ENCODE data around the gene FRMPD4. TPM values are rescaled to one million over a fixed set of nuclear protein-coding genes. Genes with fewer than 3 reads are reported as not detected.
A peak's percentile ranks its signal among the peaks of the same experiment; 100 is the strongest.
"Not testable (repeated sequence)": the region's sequence is repeated elsewhere in the genome, so short reads cannot be mapped to it uniquely, and the experiment has no call there.

FRMPD4 gene
- polyA plus RNA-seq, 6 donors from 2014 or later: not detected

DNA sequence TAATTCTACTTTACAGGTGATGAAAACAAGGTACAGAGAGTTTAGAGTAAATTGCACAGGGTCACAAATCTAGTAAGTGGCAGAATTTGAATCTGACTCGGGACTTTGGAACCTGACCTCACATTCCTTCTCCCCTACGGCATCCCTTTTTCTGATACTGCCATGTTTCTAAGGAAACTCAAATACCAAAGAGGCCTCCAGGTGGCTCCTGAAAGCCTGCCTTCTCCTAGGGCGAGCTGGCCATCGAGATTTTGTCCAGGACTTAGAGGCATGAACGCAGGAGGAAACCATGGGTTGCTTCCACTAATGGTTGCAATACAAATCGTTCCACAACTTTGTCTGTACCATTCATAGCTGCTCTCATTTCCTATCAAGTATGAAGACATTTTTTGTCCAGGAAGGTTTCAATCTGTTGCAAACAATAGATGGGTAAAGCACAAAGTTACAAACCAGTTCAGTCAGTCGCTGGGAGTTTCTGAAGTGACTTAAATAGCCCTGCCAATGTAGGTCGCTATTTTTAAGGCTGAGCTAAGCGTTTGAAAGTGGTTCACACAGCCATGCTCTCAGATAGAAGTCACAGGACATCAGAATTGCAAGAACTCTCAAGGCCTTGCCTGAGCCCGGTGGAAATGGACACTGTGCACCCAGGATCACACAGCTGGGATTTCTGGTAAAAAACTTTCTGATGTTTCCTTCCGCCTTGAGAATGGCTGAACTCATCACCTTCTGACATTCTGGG, 356.3 kb downstream of the FRMPD4 start:
- Mint-ChIP-seq H3K36me3 (no peaks in the 10 kb centered on the region), H3K4me1 (peaks cover 0 to 21% (median 7%) of the 10 kb centered on the region in 3 donors), H3K27ac (peak overlapping the region in 1 of 6 donors; percentile 49), H3K9me3 (peaks cover 0 to 8% (median 0%) of the 10 kb centered on the region in 7 donors), H3K27me3 (peaks cover 0 to 24% (median 0%) of the 10 kb centered on the region in 3 donors), H3K4me3 (no peak overlapping the region)
- ATAC-seq (ENCODE audit: low read depth in 2 of 2): no peak
- DNase-seq: no peak

DNA sequence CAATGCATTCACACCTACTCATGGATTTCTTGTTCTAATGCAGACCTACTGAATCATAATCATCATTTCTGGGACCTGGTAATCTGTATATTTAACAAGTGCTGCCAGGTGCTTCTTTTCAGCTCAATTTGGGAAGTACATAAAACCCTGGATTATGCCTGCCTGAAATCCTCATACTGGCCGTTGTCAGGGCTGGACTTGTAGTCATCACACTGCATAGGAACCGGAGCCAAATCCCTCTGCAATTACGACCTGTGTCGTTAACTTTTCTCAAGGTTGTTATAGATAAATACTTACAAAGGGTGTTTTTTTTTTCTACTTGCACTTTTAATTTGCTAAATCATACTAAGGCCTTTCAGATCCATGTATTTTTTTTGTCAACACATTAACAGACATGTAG, 358.1 kb downstream of the FRMPD4 start:
- DNase-seq (no peak), ATAC-seq (ENCODE audit: low read depth in 2 of 2) (no peak)
- Mint-ChIP-seq H3K9me3 (peaks cover 0 to 3% (median 0%) of the 10 kb centered on the region in 7 donors), H3K27me3 (peaks cover 0 to 8% (median 0%) of the 10 kb centered on the region in 3 donors), H3K27ac (no peak overlapping the region), H3K4me3 (no peak overlapping the region), H3K36me3 (no peaks in the 10 kb centered on the region), H3K4me1 (peaks cover 0 to 21% (median 7%) of the 10 kb centered on the region in 3 donors)

DNA sequence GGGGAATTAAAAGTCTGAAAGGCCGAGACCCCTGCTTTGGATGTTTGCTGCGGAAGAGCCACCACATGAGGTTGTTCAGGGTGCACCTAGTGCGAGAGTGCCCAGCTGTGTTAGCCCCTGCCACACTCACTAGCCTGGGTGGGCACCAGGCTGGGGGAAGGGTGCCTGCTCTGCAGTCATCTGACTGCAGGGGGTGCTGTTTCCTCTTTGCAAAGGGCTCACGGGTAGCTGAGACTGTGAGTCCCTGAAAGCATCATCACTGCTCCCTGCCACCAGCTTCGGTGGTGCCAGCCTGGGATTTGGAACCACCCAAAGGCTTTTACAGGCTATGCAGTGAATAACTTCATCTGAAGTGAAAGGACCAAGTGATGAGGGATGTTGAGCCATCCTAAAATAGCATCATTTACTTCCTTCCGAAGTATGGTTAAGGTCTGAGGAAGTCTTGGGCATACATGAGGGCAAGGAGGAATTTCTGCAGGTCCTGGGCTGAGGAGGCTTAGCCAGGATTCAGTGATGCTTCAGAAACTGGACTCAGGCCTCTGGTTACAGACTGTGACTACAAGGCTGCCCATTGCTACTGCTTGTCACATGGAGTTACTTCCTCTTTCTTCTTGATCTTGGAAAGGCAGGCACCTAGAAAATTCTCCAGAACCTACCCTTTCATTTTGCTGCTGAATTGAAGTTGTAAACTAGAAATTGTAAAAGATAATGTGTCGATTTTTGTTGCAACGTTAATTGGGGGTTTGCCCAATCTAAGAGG, 359.7 kb downstream of the FRMPD4 start:
- H3K27me3 Mint-ChIP-seq: peaks cover 0 to 4% (median 0%) of the 10 kb centered on the region in 3 donors
- DNase-seq: no peak
- peaks cover 0 to 3% (median 0%) of the 10 kb centered on the region in 7 donors for H3K9me3 Mint-ChIP-seq
- H3K36me3 Mint-ChIP-seq: no peaks in the 10 kb centered on the region
- H3K4me1 Mint-ChIP-seq: peaks cover 0 to 21% (median 13%) of the 10 kb centered on the region in 3 donors
- H3K27ac Mint-ChIP-seq: peak overlapping the region in 1 of 6 donors; percentile 53
- H3K4me3 Mint-ChIP-seq: peak overlapping the region in 5 of 8 donors; percentile 7 to 73 (median 25)
- peak in 1 of 2 donors; percentile 46 for ATAC-seq (ENCODE audit: low read depth in 2 of 2)

DNA sequence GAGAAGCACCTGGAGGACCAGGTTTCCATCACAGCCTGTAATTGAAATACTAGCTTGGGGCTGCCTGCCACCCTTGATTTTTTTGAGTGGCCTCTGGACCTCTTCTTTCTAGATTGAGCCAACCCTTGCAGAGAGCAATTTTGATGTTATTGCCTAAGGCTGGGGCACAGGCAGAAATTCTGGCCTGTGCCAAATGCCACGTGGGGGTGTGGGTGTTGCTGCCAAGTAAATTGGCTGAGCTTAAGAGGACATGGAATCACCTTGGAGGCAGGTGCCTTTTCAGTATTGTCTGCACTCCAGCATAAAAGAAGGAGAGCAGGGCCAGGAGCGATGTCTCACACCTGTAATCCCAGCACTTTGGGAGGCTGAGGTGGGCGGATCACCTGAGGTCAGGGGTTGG, 366.9 kb downstream of the FRMPD4 start:
- no peak for ATAC-seq (ENCODE audit: low read depth in 2 of 2)
- Mint-ChIP-seq H3K27ac (no peak overlapping the region), H3K36me3 (no peaks in the 10 kb centered on the region), H3K9me3 (peaks cover 0 to 17% (median 4%) of the 10 kb centered on the region in 7 donors), H3K4me3 (no peak overlapping the region), H3K4me1 (peaks cover 0 to 6% (median 0%) of the 10 kb centered on the region in 3 donors), H3K27me3 (no peaks in the 10 kb centered on the region)
- DNase-seq: no peak

- H3K9me3 Mint-ChIP-seq: peaks cover 10 to 75% (median 48%) of the 10 kb centered on the region in 7 donors
Measured at GRCh38 chrX:12515384-12515783, 377.1 kb downstream of the FRMPD4 start.

DNA sequence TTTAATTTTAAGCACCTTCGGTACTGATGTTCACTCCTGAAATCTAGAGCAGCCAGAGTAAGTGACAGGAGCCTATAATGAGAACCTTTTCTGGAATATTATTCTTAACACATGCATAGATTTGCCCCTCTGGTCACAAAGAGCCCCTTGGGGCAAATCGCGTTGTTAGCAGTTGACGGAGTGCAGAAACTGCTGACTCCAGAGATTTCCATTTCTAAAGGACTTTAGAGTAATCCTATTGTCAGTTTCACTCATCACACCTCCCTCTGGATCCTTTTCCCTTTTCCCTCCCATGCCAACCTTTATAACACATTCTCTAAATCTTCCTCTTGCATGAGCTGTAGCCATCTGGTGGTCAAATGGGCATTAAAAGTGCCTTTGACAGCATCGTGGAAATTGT, 388.0 kb downstream of the FRMPD4 start:
- Mint-ChIP-seq H3K27ac (peak overlapping the region in 2 of 6 donors; percentile 38 to 66), H3K36me3 (peaks cover 5 to 6% of the 10 kb centered on the region in 2 donors), H3K27me3 (peaks cover 8 to 20% (median 11%) of the 10 kb centered on the region in 3 donors), H3K4me1 (peaks cover 0 to 3% (median 0%) of the 10 kb centered on the region in 3 donors), H3K9me3 (peaks cover 2 to 11% (median 4%) of the 10 kb centered on the region in 7 donors), H3K4me3 (no peak overlapping the region)
- no peak for ATAC-seq (ENCODE audit: low read depth in 2 of 2)
- DNase-seq: no peak

More at GRCh38 chrX:12515384-12515783, 377.1 kb downstream of the FRMPD4 start:
- Mint-ChIP-seq H3K27ac (peak overlapping the region; percentile 76 to 95 (median 86)), H3K4me1 (peaks cover 23 to 36% (median 36%) of the 10 kb centered on the region in 3 donors), H3K36me3 (peaks cover 16 to 37% of the 10 kb centered on the region in 2 donors), H3K4me3 (peak overlapping the region; percentile 47 to 79 (median 68))
- peak; percentile 23 for DNase-seq
- not testable (repeated sequence) for H3K27me3 Mint-ChIP-seq
- ATAC-seq (ENCODE audit: low read depth in 2 of 2): peak; percentile 73 to 79

- not testable (repeated sequence) for H3K27me3 Mint-ChIP-seq; H3K27ac Mint-ChIP-seq; DNase-seq; ATAC-seq (ENCODE audit: low read depth in 2 of 2); H3K4me1 Mint-ChIP-seq; H3K36me3 Mint-ChIP-seq; H3K4me3 Mint-ChIP-seq
- H3K9me3 Mint-ChIP-seq: peaks cover 0 to 18% (median 3%) of the 10 kb centered on the region in 7 donors
Measured at GRCh38 chrX:12538096-12538495, 399.8 kb downstream of the FRMPD4 start.

- DNase-seq; ATAC-seq (ENCODE audit: low read depth in 2 of 2); H3K4me1 Mint-ChIP-seq; H3K27ac Mint-ChIP-seq; H3K27me3 Mint-ChIP-seq; H3K4me3 Mint-ChIP-seq; H3K36me3 Mint-ChIP-seq: not testable (repeated sequence)
- H3K9me3 Mint-ChIP-seq: peaks cover 0 to 18% (median 2%) of the 10 kb centered on the region in 7 donors
Measured at GRCh38 chrX:12542251-12542650, 404.0 kb downstream of the FRMPD4 start.

- peaks cover 0 to 7% (median 0%) of the 10 kb centered on the region in 3 donors for H3K27me3 Mint-ChIP-seq
- no peak for ATAC-seq (ENCODE audit: low read depth in 2 of 2)
Measured at GRCh38 chrX:12548341-12548740, 410.1 kb downstream of the FRMPD4 start.

GRCh38 chrX:12548746-12549145, 410.5 kb downstream of the FRMPD4 start:
- Mint-ChIP-seq H3K4me3 (no peak overlapping the region), H3K36me3 (no peaks in the 10 kb centered on the region), H3K27ac (no peak overlapping the region), H3K27me3 (peaks cover 0 to 10% (median 0%) of the 10 kb centered on the region in 3 donors), H3K4me1 (no peaks in the 10 kb centered on the region), H3K9me3 (peaks cover 0 to 6% (median 0%) of the 10 kb centered on the region in 7 donors)
- DNase-seq (no peak), ATAC-seq (ENCODE audit: low read depth in 2 of 2) (no peak)

More at GRCh38 chrX:12548341-12548740, 410.1 kb downstream of the FRMPD4 start:
- no peaks in the 10 kb centered on the region for H3K36me3 Mint-ChIP-seq
- no peaks in the 10 kb centered on the region for H3K4me1 Mint-ChIP-seq
- DNase-seq: no peak
- H3K4me3 Mint-ChIP-seq: no peak overlapping the region
- peaks cover 0 to 6% (median 0%) of the 10 kb centered on the region in 7 donors for H3K9me3 Mint-ChIP-seq
- H3K27ac Mint-ChIP-seq: no peak overlapping the region

DNA sequence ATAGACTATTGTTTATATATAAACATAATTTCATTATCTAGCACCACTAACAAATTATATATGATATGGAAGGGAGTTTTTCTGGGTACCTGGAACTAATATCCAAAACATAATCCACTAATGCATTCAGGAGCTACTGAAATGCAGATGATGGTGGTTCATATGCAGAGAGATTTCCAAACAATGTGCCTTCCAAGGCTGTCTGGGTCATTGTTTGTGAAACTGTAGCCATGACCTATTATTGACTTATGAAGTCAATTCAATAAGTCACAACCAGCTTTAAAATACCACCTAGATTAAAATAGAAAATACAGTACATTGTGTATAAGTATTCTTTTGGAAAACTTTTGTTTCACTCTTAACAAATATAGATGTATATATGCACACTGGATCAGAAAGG, 415.9 kb downstream of the FRMPD4 start:
- DNase-seq: no peak
- Mint-ChIP-seq H3K36me3 (no peaks in the 10 kb centered on the region), H3K27me3 (peaks cover 13 to 31% (median 20%) of the 10 kb centered on the region in 3 donors), H3K9me3 (peaks cover 0 to 2% (median 0%) of the 10 kb centered on the region in 7 donors), H3K4me3 (no peak overlapping the region), H3K27ac (no peak overlapping the region), H3K4me1 (no peaks in the 10 kb centered on the region)
- no peak for ATAC-seq (ENCODE audit: low read depth in 2 of 2)

- no peak overlapping the region for H3K4me3 Mint-ChIP-seq
- H3K36me3 Mint-ChIP-seq: no peaks in the 10 kb centered on the region
- ATAC-seq (ENCODE audit: low read depth in 2 of 2): no peak
- no peak overlapping the region for H3K27ac Mint-ChIP-seq
- H3K4me1 Mint-ChIP-seq: peaks cover 2 to 5% (median 4%) of the 10 kb centered on the region in 3 donors
- no peaks in the 10 kb centered on the region for H3K9me3 Mint-ChIP-seq
- H3K27me3 Mint-ChIP-seq: peaks cover 0 to 5% (median under 1%) of the 10 kb centered on the region in 3 donors
- DNase-seq: no peak
Measured at GRCh38 chrX:12563121-12563520, 424.8 kb downstream of the FRMPD4 start.

DNA sequence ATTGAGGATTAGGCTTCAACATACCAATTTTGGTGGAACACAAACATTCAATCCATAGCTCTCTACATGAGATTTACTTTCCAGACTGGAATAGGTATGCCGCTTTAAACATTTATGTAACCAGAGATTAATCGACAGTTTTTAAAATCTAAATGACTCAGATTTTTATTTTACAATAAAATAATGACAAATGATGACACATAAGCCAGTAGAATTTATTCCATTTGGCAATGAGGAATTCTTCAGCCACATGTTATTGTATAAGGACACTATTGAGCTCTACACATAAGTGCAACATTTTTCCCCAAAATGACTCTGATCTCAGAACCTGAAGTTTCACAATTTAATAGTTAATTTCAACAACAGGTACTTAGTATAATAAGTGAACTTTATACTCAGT, 425.9 kb downstream of the FRMPD4 start:
- H3K36me3 Mint-ChIP-seq: no peaks in the 10 kb centered on the region
- peaks cover 2 to 5% (median 4%) of the 10 kb centered on the region in 3 donors for H3K4me1 Mint-ChIP-seq
- H3K9me3 Mint-ChIP-seq: no peaks in the 10 kb centered on the region
- no peak for DNase-seq
- ATAC-seq (ENCODE audit: low read depth in 2 of 2): no peak
- peaks cover 0 to under 1% (median 0%) of the 10 kb centered on the region in 3 donors for H3K27me3 Mint-ChIP-seq
- no peak overlapping the region for H3K27ac Mint-ChIP-seq
- no peak overlapping the region for H3K4me3 Mint-ChIP-seq
